ENCODE data around the gene MAP10.
"Not testable (repeated sequence)": the region's sequence is repeated elsewhere in the genome, so short reads cannot be mapped to it uniquely, and the experiment has no call there.

MAP10 gene

DNA sequence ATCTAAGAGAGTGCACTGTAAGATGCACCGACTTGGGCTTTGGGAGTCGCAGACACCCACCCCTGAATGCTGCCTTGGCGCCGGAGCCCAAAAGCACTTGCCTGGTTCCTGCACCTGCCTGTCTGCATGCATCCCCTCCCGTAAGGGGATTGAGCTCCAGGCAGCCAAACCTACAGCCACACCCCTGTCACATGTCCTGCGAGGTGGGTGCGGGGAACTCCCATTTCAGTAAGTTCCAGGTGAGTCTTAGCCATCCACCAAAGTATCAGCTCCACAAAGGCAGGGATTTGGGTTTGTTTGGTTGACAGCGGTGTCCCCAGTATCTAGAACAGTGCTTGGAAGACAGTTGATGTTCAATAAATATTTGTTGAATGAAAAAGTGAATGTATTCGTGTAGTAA lies 31.5 kb upstream of the MAP10 start:
- H3K4me3 ChIP-seq (ENCODE audit: low read depth in 1 of 2, low read length in 2 of 2): no peak overlapping the region
- H3K9me3 ChIP-seq (ENCODE audit: control insufficient read depth in 1 of 2, low read length in 2 of 2): no peaks in the 10 kb centered on the region

GRCh38 chr1:232776526-232777106 lies 28.6 kb upstream of the MAP10 start:
- H3K4me1 ChIP-seq (ENCODE audit: control insufficient read depth in 1 of 2, insufficient read depth in 2 of 2, low read length in 2 of 2): no peaks in the 10 kb centered on the region
- H3K27ac ChIP-seq (ENCODE audit: low read depth, low read length): no peak overlapping the region
- H3K4me3 ChIP-seq (ENCODE audit: low read depth in 1 of 2, low read length in 2 of 2): no peak overlapping the region
- H3K36me3 ChIP-seq (ENCODE audit: control insufficient read depth in 1 of 2, insufficient read depth in 2 of 2, low read length in 2 of 2): no peaks in the 10 kb centered on the region
- no peak overlapping the region for H3K9ac ChIP-seq (ENCODE audit: low read depth in 1 of 2, low read length in 2 of 2)
- H3K27me3 ChIP-seq (ENCODE audit: control insufficient read depth in 1 of 2, insufficient read depth in 2 of 2, low read length in 2 of 2): no peaks in the 10 kb centered on the region
- no peaks in the 10 kb centered on the region for H3K9me3 ChIP-seq (ENCODE audit: control insufficient read depth in 1 of 2, low read length in 2 of 2)

More for the DNA sequence above, 31.5 kb upstream of the MAP10 start:
- no peak overlapping the region for H3K9ac ChIP-seq (ENCODE audit: low read depth in 1 of 2, low read length in 2 of 2)
- H3K27ac ChIP-seq (ENCODE audit: low read depth, low read length): no peak overlapping the region
- H3K4me1 ChIP-seq (ENCODE audit: control insufficient read depth in 1 of 2, insufficient read depth in 2 of 2, low read length in 2 of 2): peaks cover 0 to under 1% of the 10 kb centered on the region in 2 donors
- H3K27me3 ChIP-seq (ENCODE audit: control insufficient read depth in 1 of 2, insufficient read depth in 2 of 2, low read length in 2 of 2): no peaks in the 10 kb centered on the region
- H3K36me3 ChIP-seq (ENCODE audit: control insufficient read depth in 1 of 2, insufficient read depth in 2 of 2, low read length in 2 of 2): no peaks in the 10 kb centered on the region

DNA sequence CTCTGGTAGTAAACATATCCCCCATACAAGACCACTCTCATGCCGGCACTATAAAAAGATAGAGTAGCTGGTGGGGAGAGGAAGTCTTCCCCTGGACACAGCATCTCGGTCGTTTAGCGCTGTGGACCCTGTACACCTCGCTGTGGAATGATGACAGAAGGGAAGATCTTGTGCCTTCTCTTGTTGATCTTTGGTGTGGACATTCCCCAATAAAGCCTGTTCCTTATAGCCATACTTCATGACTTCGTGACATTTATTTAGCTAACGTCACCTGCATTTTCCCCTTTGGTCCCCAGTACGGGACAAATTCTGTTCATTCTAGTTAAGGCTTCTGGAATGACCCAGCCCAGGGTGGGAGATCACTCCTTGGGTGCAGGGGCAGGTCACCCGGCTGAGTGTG lies 24.9 kb upstream of the MAP10 start:
- no peaks in the 10 kb centered on the region for H3K9me3 ChIP-seq (ENCODE audit: control insufficient read depth in 1 of 2, low read length in 2 of 2)
- no peak overlapping the region for H3K4me3 ChIP-seq (ENCODE audit: low read depth in 1 of 2, low read length in 2 of 2)
- no peaks in the 10 kb centered on the region for H3K36me3 ChIP-seq (ENCODE audit: control insufficient read depth in 1 of 2, insufficient read depth in 2 of 2, low read length in 2 of 2)
- no peak overlapping the region for H3K27ac ChIP-seq (ENCODE audit: low read depth, low read length)
- no peaks in the 10 kb centered on the region for H3K27me3 ChIP-seq (ENCODE audit: control insufficient read depth in 1 of 2, insufficient read depth in 2 of 2, low read length in 2 of 2)
- no peak overlapping the region for H3K9ac ChIP-seq (ENCODE audit: low read depth in 1 of 2, low read length in 2 of 2)
- no peaks in the 10 kb centered on the region for H3K4me1 ChIP-seq (ENCODE audit: control insufficient read depth in 1 of 2, insufficient read depth in 2 of 2, low read length in 2 of 2)

- H3K27ac ChIP-seq (ENCODE audit: low read depth, low read length): no peak overlapping the region
- no peaks in the 10 kb centered on the region for H3K36me3 ChIP-seq (ENCODE audit: control insufficient read depth in 1 of 2, insufficient read depth in 2 of 2, low read length in 2 of 2)
- no peaks in the 10 kb centered on the region for H3K9me3 ChIP-seq (ENCODE audit: control insufficient read depth in 1 of 2, low read length in 2 of 2)
- H3K4me1 ChIP-seq (ENCODE audit: control insufficient read depth in 1 of 2, insufficient read depth in 2 of 2, low read length in 2 of 2): peaks cover 0 to 6% of the 10 kb centered on the region in 2 donors
- H3K9ac ChIP-seq (ENCODE audit: low read depth in 1 of 2, low read length in 2 of 2): no peak overlapping the region
- H3K27me3 ChIP-seq (ENCODE audit: control insufficient read depth in 1 of 2, insufficient read depth in 2 of 2, low read length in 2 of 2): no peaks in the 10 kb centered on the region
- no peak overlapping the region for H3K4me3 ChIP-seq (ENCODE audit: low read depth in 1 of 2, low read length in 2 of 2)
Measured at GRCh38 chr1:232784794-232785193, 20.4 kb upstream of the MAP10 start.

- H3K4me1 ChIP-seq (ENCODE audit: control insufficient read depth in 1 of 2, insufficient read depth in 2 of 2, low read length in 2 of 2); H3K9me3 ChIP-seq (ENCODE audit: control insufficient read depth in 1 of 2, low read length in 2 of 2); H3K9ac ChIP-seq (ENCODE audit: low read depth in 1 of 2, low read length in 2 of 2); H3K36me3 ChIP-seq (ENCODE audit: control insufficient read depth in 1 of 2, insufficient read depth in 2 of 2, low read length in 2 of 2); H3K4me3 ChIP-seq (ENCODE audit: low read depth in 1 of 2, low read length in 2 of 2); H3K27ac ChIP-seq (ENCODE audit: low read depth, low read length); H3K27me3 ChIP-seq (ENCODE audit: control insufficient read depth in 1 of 2, insufficient read depth in 2 of 2, low read length in 2 of 2): not testable (repeated sequence)
Measured at GRCh38 chr1:232785630-232786029, 19.6 kb upstream of the MAP10 start.

GRCh38 chr1:232786845-232787455 lies 18.3 kb upstream of the MAP10 start:
- Histone ChIP-seq H3K36me3 (ENCODE audit: control insufficient read depth in 1 of 2, insufficient read depth in 2 of 2, low read length in 2 of 2) (no peaks in the 10 kb centered on the region), H3K27me3 (ENCODE audit: control insufficient read depth in 1 of 2, insufficient read depth in 2 of 2, low read length in 2 of 2) (no peaks in the 10 kb centered on the region), H3K27ac (ENCODE audit: low read depth, low read length) (no peak overlapping the region), H3K4me1 (ENCODE audit: control insufficient read depth in 1 of 2, insufficient read depth in 2 of 2, low read length in 2 of 2) (peaks cover 0 to 6% of the 10 kb centered on the region in 2 donors), H3K4me3 (ENCODE audit: low read depth in 1 of 2, low read length in 2 of 2) (no peak overlapping the region), H3K9ac (ENCODE audit: low read depth in 1 of 2, low read length in 2 of 2) (no peak overlapping the region), H3K9me3 (ENCODE audit: control insufficient read depth in 1 of 2, low read length in 2 of 2) (no peaks in the 10 kb centered on the region)

DNA sequence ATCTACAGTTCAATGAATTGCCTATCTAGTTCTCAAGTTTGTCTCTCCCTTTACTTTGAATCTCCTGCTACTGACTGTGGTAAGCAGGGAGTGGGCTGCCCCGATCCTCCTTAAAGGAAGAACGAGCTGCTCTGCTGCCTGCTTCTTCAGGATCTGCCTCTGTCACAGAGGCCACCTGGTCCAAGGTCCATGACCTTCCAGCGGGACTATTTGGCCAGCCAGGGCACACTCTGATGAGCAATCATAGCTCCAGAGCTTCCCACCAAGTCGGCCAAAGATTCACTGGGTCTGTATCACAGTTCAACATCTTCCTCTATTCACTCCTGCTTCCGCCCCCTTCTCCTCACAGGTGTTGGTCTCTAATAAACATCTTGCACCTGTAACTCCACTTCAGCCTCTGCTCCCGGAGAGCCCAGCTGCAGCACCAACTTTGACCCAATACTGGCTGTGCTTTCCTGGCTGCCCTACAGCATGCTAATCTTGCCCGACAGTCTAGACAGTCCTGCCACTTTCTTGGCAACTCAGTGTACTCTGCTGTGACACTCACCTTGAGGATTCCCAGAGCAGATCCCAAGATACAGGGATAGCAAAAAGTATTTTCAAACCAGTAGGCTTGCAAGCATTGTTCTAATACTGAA lies 16.9 kb upstream of the MAP10 start:
- no peaks in the 10 kb centered on the region for H3K27me3 ChIP-seq (ENCODE audit: control insufficient read depth in 1 of 2, insufficient read depth in 2 of 2, low read length in 2 of 2)
- no peak overlapping the region for H3K4me3 ChIP-seq (ENCODE audit: low read depth in 1 of 2, low read length in 2 of 2)
- H3K9me3 ChIP-seq (ENCODE audit: control insufficient read depth in 1 of 2, low read length in 2 of 2): no peaks in the 10 kb centered on the region
- no peak overlapping the region for H3K27ac ChIP-seq (ENCODE audit: low read depth, low read length)
- H3K36me3 ChIP-seq (ENCODE audit: control insufficient read depth in 1 of 2, insufficient read depth in 2 of 2, low read length in 2 of 2): no peaks in the 10 kb centered on the region
- no peak overlapping the region for H3K9ac ChIP-seq (ENCODE audit: low read depth in 1 of 2, low read length in 2 of 2)
- peaks cover 0 to 6% of the 10 kb centered on the region in 2 donors for H3K4me1 ChIP-seq (ENCODE audit: control insufficient read depth in 1 of 2, insufficient read depth in 2 of 2, low read length in 2 of 2)

GRCh38 chr1:232789651-232790050 lies 15.6 kb upstream of the MAP10 start:
- Histone ChIP-seq H3K36me3 (ENCODE audit: control insufficient read depth in 1 of 2, insufficient read depth in 2 of 2, low read length in 2 of 2) (no peaks in the 10 kb centered on the region), H3K4me3 (ENCODE audit: low read depth in 1 of 2, low read length in 2 of 2) (no peak overlapping the region), H3K9ac (ENCODE audit: low read depth in 1 of 2, low read length in 2 of 2) (no peak overlapping the region), H3K27me3 (ENCODE audit: control insufficient read depth in 1 of 2, insufficient read depth in 2 of 2, low read length in 2 of 2) (no peaks in the 10 kb centered on the region), H3K27ac (ENCODE audit: low read depth, low read length) (no peak overlapping the region), H3K9me3 (ENCODE audit: control insufficient read depth in 1 of 2, low read length in 2 of 2) (no peaks in the 10 kb centered on the region), H3K4me1 (ENCODE audit: control insufficient read depth in 1 of 2, insufficient read depth in 2 of 2, low read length in 2 of 2) (peaks cover 4 to 6% of the 10 kb centered on the region in 2 donors)

GRCh38 chr1:232792949-232793348 lies 12.3 kb upstream of the MAP10 start:
- Histone ChIP-seq H3K36me3 (ENCODE audit: control insufficient read depth in 1 of 2, insufficient read depth in 2 of 2, low read length in 2 of 2) (no peaks in the 10 kb centered on the region), H3K27ac (ENCODE audit: low read depth, low read length) (no peak overlapping the region), H3K9me3 (ENCODE audit: control insufficient read depth in 1 of 2, low read length in 2 of 2) (no peaks in the 10 kb centered on the region), H3K27me3 (ENCODE audit: control insufficient read depth in 1 of 2, insufficient read depth in 2 of 2, low read length in 2 of 2) (no peaks in the 10 kb centered on the region), H3K9ac (ENCODE audit: low read depth in 1 of 2, low read length in 2 of 2) (no peak overlapping the region), H3K4me1 (ENCODE audit: control insufficient read depth in 1 of 2, insufficient read depth in 2 of 2, low read length in 2 of 2) (peaks cover 4 to 6% of the 10 kb centered on the region in 2 donors), H3K4me3 (ENCODE audit: low read depth in 1 of 2, low read length in 2 of 2) (no peak overlapping the region)

DNA sequence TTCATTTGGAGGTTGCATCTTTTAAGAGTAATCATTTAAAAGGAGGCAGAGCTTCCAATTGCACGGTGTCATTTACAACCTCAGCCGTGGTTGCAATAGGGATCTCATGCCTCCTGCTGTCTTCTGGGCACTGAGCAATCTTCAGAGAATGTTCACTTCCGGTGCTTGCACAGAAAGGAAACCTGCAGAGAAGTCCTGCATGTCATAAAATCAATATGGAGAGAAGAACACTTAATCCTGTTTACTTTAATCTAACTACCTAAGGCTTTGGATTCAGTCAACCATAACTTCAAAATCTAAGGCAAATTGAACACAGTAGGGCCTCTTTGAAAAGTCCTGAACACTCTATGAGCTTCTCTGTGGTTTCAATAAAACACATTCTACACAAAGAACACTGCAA lies 11.3 kb upstream of the MAP10 start:
- Histone ChIP-seq H3K9me3 (ENCODE audit: control insufficient read depth in 1 of 2, low read length in 2 of 2) (no peaks in the 10 kb centered on the region), H3K27ac (ENCODE audit: low read depth, low read length) (no peak overlapping the region)

More for the DNA sequence above, 11.3 kb upstream of the MAP10 start:
- Histone ChIP-seq H3K9ac (ENCODE audit: low read depth in 1 of 2, low read length in 2 of 2) (no peak overlapping the region), H3K36me3 (ENCODE audit: control insufficient read depth in 1 of 2, insufficient read depth in 2 of 2, low read length in 2 of 2) (no peaks in the 10 kb centered on the region), H3K27me3 (ENCODE audit: control insufficient read depth in 1 of 2, insufficient read depth in 2 of 2, low read length in 2 of 2) (no peaks in the 10 kb centered on the region), H3K4me1 (ENCODE audit: control insufficient read depth in 1 of 2, insufficient read depth in 2 of 2, low read length in 2 of 2) (peaks cover 0 to 4% of the 10 kb centered on the region in 2 donors), H3K4me3 (ENCODE audit: low read depth in 1 of 2, low read length in 2 of 2) (no peak overlapping the region)
